Neural cell (in vitro differentiated cells): Measurements from ENCODE around the gene MRPL10. TPM values are rescaled to one million over a fixed set of nuclear protein-coding genes. Genes with fewer than 3 reads are reported as not detected.

Source experiments
- H2AFZ ChIP-seq: fragments of 200-600, 300-800 bp; sonication (generic), shearing (Covaris generic); 2 replicates; pipeline ENCODE4 v1.6.0; 2014; ENCODE audit warnings: low read depth, mild to moderate bottlenecking, antibody characterized with exemption, low read length, moderate library complexity
- H3F3A ChIP-seq: fragments of 200-600 bp; shearing (Covaris generic); 2 replicates; pipeline ENCODE4 v1.6.1; 2016; ENCODE audit warnings: mild to moderate bottlenecking, moderate library complexity, mixed read lengths, antibody characterized with exemption, low read length; ENCODE audit not compliant: insufficient read depth, poor library complexity, severe bottlenecking
- H3K27ac ChIP-seq: fragments of 200-600, 300-800 bp; sonication (generic), shearing (Covaris generic); 2 replicates; pipeline ENCODE4 v1.5.1; 2014; ENCODE audit warnings: mild to moderate bottlenecking, low read length, moderate library complexity
- H3K27me3 ChIP-seq: fragments of 300-800, 200-600 bp; sonication (generic), shearing (Covaris generic); 2 replicates; pipeline ENCODE4 v1.6.0; 2014; ENCODE audit warnings: mild to moderate bottlenecking, low read depth, low read length, moderate library complexity; ENCODE audit not compliant: insufficient read depth
- H3K36me3 ChIP-seq: fragments of 300-800, 200-600 bp; sonication (generic), shearing (Covaris generic); 2 replicates; pipeline ENCODE4 v1.5.1; 2014; ENCODE audit warnings: mild to moderate bottlenecking, antibody characterized with exemption, low read length, moderate library complexity; ENCODE audit not compliant: insufficient read depth
- H3K4me2 ChIP-seq: fragments of 300-800, 200-600 bp; sonication (generic), shearing (Covaris generic); 2 replicates; pipeline ENCODE4 v1.6.0; 2014; ENCODE audit warnings: mild to moderate bottlenecking, low read length
- H3K4me3 ChIP-seq: fragments of 300-800, 200-600 bp; sonication (generic), shearing (Covaris generic); 2 replicates; pipeline ENCODE4 v1.5.1; 2014; ENCODE audit warnings: mild to moderate bottlenecking, low read length, moderate library complexity
- H3K79me2 ChIP-seq: fragments of 200-600 bp; shearing (Covaris generic); replicated peaks from 2 replicates; pipeline ENCODE4 v1.6.0; 2014; ENCODE audit warnings: mild to moderate bottlenecking, low read length, moderate library complexity; ENCODE audit not compliant: insufficient read depth
- H3K9ac ChIP-seq: fragments of 300-800, 200-600 bp; sonication (generic), shearing (Covaris generic); 2 replicates; pipeline ENCODE4 v1.6.1; 2016; ENCODE audit warnings: mild to moderate bottlenecking, low read length, mixed read lengths
- H3K9me2 ChIP-seq: fragments of 200-600 bp; shearing (Covaris generic); 2 replicates; pipeline ENCODE4 v1.6.1; 2016; ENCODE audit warnings: mild to moderate bottlenecking, low read length, mixed read lengths; ENCODE audit not compliant: insufficient read depth
- H3K9me3 ChIP-seq: fragments of 200-600, 300-800 bp; sonication (generic), shearing (Covaris generic); 2 replicates; pipeline ENCODE4 v1.6.1; 2016; ENCODE audit warnings: mild to moderate bottlenecking, mixed run types, low read length, moderate library complexity, mixed read lengths
- H4K20me1 ChIP-seq: fragments of 200-600 bp; shearing (Covaris generic); 2 replicates; pipeline ENCODE4 v1.6.1; 2016; ENCODE audit warnings: mild to moderate bottlenecking, mixed run types; ENCODE audit not compliant: insufficient read depth
- EP300 ChIP-seq: fragments of 450-650 bp; conservative IDR thresholded peaks from 2 replicates; pipeline ENCODE4 v1.6.1; 2014; ENCODE audit warnings: antibody characterized with exemption, mild to moderate bottlenecking, moderate library complexity; ENCODE audit not compliant: poor library complexity, severe bottlenecking
- EZH2 ChIP-seq: fragments of 200-600, 300-800 bp; shearing (Covaris generic), sonication (generic); IDR thresholded peaks from 2 replicates; pipeline ENCODE4 v1.6.1; 2014; ENCODE audit warnings: antibody characterized with exemption, low read length, borderline replicate concordance, mild to moderate bottlenecking; ENCODE audit not compliant: insufficient read depth, poor library complexity, severe bottlenecking
- MXI1 ChIP-seq: fragments of 450-650 bp; conservative IDR thresholded peaks from 2 replicates; pipeline ENCODE4 v1.6.1; 2014; ENCODE audit warnings: antibody characterized with exemption, mild to moderate bottlenecking; ENCODE audit not compliant: poor library complexity, severe bottlenecking
- POLR2AphosphoS5 ChIP-seq: IDR thresholded peaks from 2 replicates; pipeline ENCODE4 v1.6.1; 2012
- RAD21 ChIP-seq: fragments of 450-650 bp; conservative IDR thresholded peaks from 2 replicates; pipeline ENCODE4 v1.6.1; 2014; ENCODE audit warnings: antibody characterized with exemption, mild to moderate bottlenecking, moderate library complexity
- TAF1 ChIP-seq: IDR thresholded peaks from 2 replicates; pipeline ENCODE4 v1.6.1; 2012; ENCODE audit warnings: low read depth
- polyA plus RNA-seq: library from polyadenylated mRNA; depleted of rRNA; stranded (reverse); fragments of >200 nt; gene quantifications from 2 replicates; pipeline ENCODE4 v1.2.3, GENCODE V29; 2014
- TF ChIP-seq, protein P1 (sequence below): IDR thresholded peaks from 2 replicates; pipeline ENCODE4 v1.6.1; 2012; ENCODE audit warnings: borderline replicate concordance
- TF ChIP-seq, protein P2 (sequence below): fragments of 450-650 bp; IDR thresholded peaks from 2 replicates; pipeline ENCODE4 v1.5.1; 2014; ENCODE audit warnings: antibody characterized with exemption, mild to moderate bottlenecking, moderate library complexity; ENCODE audit not compliant: poor library complexity, severe bottlenecking

The MRPL10 gene
- polyA plus RNA-seq, 1 donor from 2014 or later = 34.2 TPM

- no peaks in the 10 kb centered on the region for H3K79me2 ChIP-seq
- no peak overlapping the region for H2AFZ ChIP-seq
- no peak for TF ChIP-seq TAF1
- no peak for TF ChIP-seq RAD21
- no peak for TF ChIP-seq MXI1
- TF ChIP-seq EZH2 = no peak
- TF ChIP-seq, protein P1, sequence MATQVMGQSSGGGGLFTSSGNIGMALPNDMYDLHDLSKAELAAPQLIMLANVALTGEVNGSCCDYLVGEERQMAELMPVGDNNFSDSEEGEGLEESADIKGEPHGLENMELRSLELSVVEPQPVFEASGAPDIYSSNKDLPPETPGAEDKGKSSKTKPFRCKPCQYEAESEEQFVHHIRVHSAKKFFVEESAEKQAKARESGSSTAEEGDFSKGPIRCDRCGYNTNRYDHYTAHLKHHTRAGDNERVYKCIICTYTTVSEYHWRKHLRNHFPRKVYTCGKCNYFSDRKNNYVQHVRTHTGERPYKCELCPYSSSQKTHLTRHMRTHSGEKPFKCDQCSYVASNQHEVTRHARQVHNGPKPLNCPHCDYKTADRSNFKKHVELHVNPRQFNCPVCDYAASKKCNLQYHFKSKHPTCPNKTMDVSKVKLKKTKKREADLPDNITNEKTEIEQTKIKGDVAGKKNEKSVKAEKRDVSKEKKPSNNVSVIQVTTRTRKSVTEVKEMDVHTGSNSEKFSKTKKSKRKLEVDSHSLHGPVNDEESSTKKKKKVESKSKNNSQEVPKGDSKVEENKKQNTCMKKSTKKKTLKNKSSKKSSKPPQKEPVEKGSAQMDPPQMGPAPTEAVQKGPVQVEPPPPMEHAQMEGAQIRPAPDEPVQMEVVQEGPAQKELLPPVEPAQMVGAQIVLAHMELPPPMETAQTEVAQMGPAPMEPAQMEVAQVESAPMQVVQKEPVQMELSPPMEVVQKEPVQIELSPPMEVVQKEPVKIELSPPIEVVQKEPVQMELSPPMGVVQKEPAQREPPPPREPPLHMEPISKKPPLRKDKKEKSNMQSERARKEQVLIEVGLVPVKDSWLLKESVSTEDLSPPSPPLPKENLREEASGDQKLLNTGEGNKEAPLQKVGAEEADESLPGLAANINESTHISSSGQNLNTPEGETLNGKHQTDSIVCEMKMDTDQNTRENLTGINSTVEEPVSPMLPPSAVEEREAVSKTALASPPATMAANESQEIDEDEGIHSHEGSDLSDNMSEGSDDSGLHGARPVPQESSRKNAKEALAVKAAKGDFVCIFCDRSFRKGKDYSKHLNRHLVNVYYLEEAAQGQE = no peak
- TF ChIP-seq, protein P2, sequence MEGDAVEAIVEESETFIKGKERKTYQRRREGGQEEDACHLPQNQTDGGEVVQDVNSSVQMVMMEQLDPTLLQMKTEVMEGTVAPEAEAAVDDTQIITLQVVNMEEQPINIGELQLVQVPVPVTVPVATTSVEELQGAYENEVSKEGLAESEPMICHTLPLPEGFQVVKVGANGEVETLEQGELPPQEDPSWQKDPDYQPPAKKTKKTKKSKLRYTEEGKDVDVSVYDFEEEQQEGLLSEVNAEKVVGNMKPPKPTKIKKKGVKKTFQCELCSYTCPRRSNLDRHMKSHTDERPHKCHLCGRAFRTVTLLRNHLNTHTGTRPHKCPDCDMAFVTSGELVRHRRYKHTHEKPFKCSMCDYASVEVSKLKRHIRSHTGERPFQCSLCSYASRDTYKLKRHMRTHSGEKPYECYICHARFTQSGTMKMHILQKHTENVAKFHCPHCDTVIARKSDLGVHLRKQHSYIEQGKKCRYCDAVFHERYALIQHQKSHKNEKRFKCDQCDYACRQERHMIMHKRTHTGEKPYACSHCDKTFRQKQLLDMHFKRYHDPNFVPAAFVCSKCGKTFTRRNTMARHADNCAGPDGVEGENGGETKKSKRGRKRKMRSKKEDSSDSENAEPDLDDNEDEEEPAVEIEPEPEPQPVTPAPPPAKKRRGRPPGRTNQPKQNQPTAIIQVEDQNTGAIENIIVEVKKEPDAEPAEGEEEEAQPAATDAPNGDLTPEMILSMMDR = no peak
- no peak for TF ChIP-seq EP300
Measured at GRCh38 chr17:47845716-47846075, 14.4 kb upstream of the MRPL10 start.

DNA sequence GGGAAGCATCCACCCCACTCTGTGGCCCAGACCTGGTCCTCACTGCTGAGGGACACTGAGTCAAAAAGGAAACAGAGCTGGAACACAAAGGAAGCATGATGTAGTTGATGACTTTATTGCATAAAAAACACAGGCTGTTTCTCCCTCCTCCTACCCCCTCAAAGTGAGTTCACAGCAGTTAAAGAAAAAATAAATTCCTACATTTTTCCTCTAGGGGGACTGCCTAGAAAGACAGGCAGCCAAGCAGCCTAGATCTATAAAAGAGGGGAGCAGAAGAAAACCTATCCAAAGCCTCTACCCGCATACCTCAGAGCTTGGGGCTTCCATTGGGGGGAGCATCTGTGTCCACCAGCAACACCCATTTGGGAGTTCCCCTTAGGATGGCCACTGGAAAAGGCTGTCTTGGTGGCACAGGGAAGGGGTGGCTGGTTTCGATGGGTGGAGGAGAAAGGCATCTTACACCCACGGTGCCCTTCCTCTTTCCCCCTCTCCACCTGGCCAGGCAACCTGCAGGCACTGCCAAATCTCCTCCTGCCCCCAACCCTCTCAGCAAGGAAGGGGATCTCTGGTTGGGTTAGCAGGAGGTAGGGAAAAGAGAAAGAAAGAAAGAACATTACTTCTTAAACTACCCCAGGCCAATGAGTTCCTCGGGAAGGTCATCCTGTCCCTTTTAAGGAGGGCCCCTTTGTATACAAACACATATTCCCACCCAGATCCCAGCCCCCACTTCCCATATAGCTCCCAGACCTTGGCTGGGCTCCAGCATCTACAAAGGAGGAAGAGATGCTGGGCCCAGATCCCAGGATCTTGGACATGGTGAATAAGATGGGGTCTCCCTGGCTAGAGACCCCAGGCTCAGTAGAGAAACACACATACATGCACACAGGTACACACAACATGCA is 13.7 kb upstream of the MRPL10 start:
- no peak overlapping the region for H2AFZ ChIP-seq
- H3K4me2 ChIP-seq = no peak overlapping the region
- H3K9ac ChIP-seq = no peak overlapping the region
- H3K36me3 ChIP-seq = no peaks in the 10 kb centered on the region
- no peaks in the 10 kb centered on the region for H3K9me3 ChIP-seq
- TF ChIP-seq POLR2AphosphoS5 = no peak
- no peak for TF ChIP-seq RAD21
- no peak for TF ChIP-seq MXI1
- TF ChIP-seq, protein P1 = no peak
- no peak for TF ChIP-seq TAF1
- no peak for TF ChIP-seq EP300
- TF ChIP-seq, protein P2 = peak; percentile 42
- H3K79me2 ChIP-seq = no peaks in the 10 kb centered on the region
- no peaks in the 10 kb centered on the region for H3F3A ChIP-seq
- peaks cover 58% of the 10 kb centered on the region for H3K27me3 ChIP-seq
- H3K9me2 ChIP-seq = no peaks in the 10 kb centered on the region
- no peaks in the 10 kb centered on the region for H4K20me1 ChIP-seq
- H3K27ac ChIP-seq = no peak overlapping the region
- H3K4me3 ChIP-seq = no peak overlapping the region

More at GRCh38 chr17:47845716-47846075, 14.4 kb upstream of the MRPL10 start:
- no peaks in the 10 kb centered on the region for H3K36me3 ChIP-seq
- H3F3A ChIP-seq = no peaks in the 10 kb centered on the region
- no peaks in the 10 kb centered on the region for H3K9me3 ChIP-seq
- H4K20me1 ChIP-seq = no peaks in the 10 kb centered on the region
- H3K4me3 ChIP-seq = no peak overlapping the region
- H3K9me2 ChIP-seq = no peaks in the 10 kb centered on the region
- no peak overlapping the region for H3K4me2 ChIP-seq
- peaks cover 64% of the 10 kb centered on the region for H3K27me3 ChIP-seq
- no peak overlapping the region for H3K9ac ChIP-seq
- no peak overlapping the region for H3K27ac ChIP-seq
